OCI-LY3 (cell line): Measurements from ENCODE around the gene PRR9.

ENCODE experiments used
- H2AFZ ChIP-seq: fragments of 200-600, 300-600 bp; shearing (Covaris generic); 2 replicates; pipeline ENCODE4 v1.6.0; 2014; ENCODE audit warnings: antibody characterized with exemption, low read depth, low read length
- H3K27ac ChIP-seq: fragments of 200-600, 300-600 bp; sonication (generic); 2 replicates; pipeline ENCODE4 v1.5.1; 2014; ENCODE audit warnings: mild to moderate bottlenecking, low read length, moderate library complexity, mixed read lengths
- H3K27me3 ChIP-seq: fragments of 200-600, 300-600 bp; sonication (generic); 2 replicates; pipeline ENCODE4 v1.6.1; 2014; ENCODE audit warnings: low read depth, low read length, mixed read lengths
- H3K36me3 ChIP-seq: fragments of 200-600, 300-600 bp; sonication (generic); replicated peaks from 2 replicates; pipeline ENCODE3; 2014; ENCODE audit warnings: low read depth, low read length, mixed read lengths
- H3K4me1 ChIP-seq: fragments of 300-600, 200-600 bp; sonication (generic); 2 replicates; pipeline ENCODE4 v1.6.1; 2014; ENCODE audit warnings: low read length, mixed read lengths
- H3K4me2 ChIP-seq: fragments of 200-600, 300-600 bp; sonication (generic); 2 replicates; pipeline ENCODE4 v1.6.1; 2014; ENCODE audit warnings: low read length, mixed read lengths
- H3K4me3 ChIP-seq: fragments of 300-600, 200-600 bp; sonication (generic); 2 replicates; pipeline ENCODE4 v1.5.1; 2014; ENCODE audit warnings: antibody characterized with exemption, mild to moderate bottlenecking, low read length, moderate library complexity
- H3K79me2 ChIP-seq: fragments of 300-600, 200-600 bp; shearing (Covaris generic); 2 replicates; pipeline ENCODE4 v1.6.1; 2014; ENCODE audit warnings: mild to moderate bottlenecking, low read length, mixed read lengths
- H3K9ac ChIP-seq: fragments of 300-600, 200-600 bp; shearing (Covaris generic); 2 replicates; pipeline ENCODE4 v1.6.0; 2014; ENCODE audit warnings: mild to moderate bottlenecking, low read length, moderate library complexity
- H3K9me3 ChIP-seq: fragments of 200-600, 300-600 bp; shearing (Covaris generic); 2 replicates; pipeline ENCODE4 v1.6.1; 2014; ENCODE audit warnings: low read length, mixed read lengths; ENCODE audit not compliant: insufficient read depth
- H4K20me1 ChIP-seq: fragments of 200-600, 300-600 bp; sonication (generic); 2 replicates; pipeline ENCODE4 v1.6.1; 2016; ENCODE audit warnings: low read length, mixed read lengths; ENCODE audit not compliant: insufficient read depth
- CTCF ChIP-seq: fragments of 200-600, 300-600 bp; sonication (generic); IDR thresholded peaks from 2 replicates; pipeline ENCODE4 v1.5.1; 2014; ENCODE audit warnings: antibody characterized with exemption, low read length, low read depth
- EZH2phosphoT487 ChIP-seq: fragments of 200-600 bp; shearing (Covaris generic); IDR thresholded peaks from 2 replicates; pipeline ENCODE4 v1.6.1; 2018; ENCODE audit warnings: antibody characterized with exemption, mixed run types, low read depth

PRR9 gene

GRCh38 chr1:153206631-153207030 is 10.8 kb upstream of the PRR9 start:
- Histone ChIP-seq H4K20me1 (no peaks in the 10 kb centered on the region), H3K9me3 (no peaks in the 10 kb centered on the region), H3K4me1 (no peaks in the 10 kb centered on the region), H3K36me3 (no peaks in the 10 kb centered on the region), H3K4me3 (no peak overlapping the region), H3K9ac (no peak overlapping the region), H3K27me3 (peaks cover 63% of the 10 kb centered on the region), H3K4me2 (no peak overlapping the region), H3K79me2 (no peaks in the 10 kb centered on the region), H3K27ac (no peak overlapping the region), H2AFZ (no peak overlapping the region)
- no peak for TF ChIP-seq CTCF
- TF ChIP-seq EZH2phosphoT487, result no peak

GRCh38 chr1:153210206-153210605 is 7.2 kb upstream of the PRR9 start:
- Histone ChIP-seq H3K36me3 (no peaks in the 10 kb centered on the region), H3K4me3 (no peak overlapping the region), H3K4me2 (no peak overlapping the region), H3K27me3 (peaks cover 47% of the 10 kb centered on the region), H3K27ac (no peak overlapping the region), H3K9me3 (no peaks in the 10 kb centered on the region), H4K20me1 (no peaks in the 10 kb centered on the region), H3K79me2 (no peaks in the 10 kb centered on the region), H3K4me1 (no peaks in the 10 kb centered on the region), H3K9ac (no peak overlapping the region), H2AFZ (no peak overlapping the region)
- TF ChIP-seq CTCF (no peak), EZH2phosphoT487 (no peak)

- H3K4me2 ChIP-seq, result no peak overlapping the region
- TF ChIP-seq CTCF (no peak), EZH2phosphoT487 (no peak)
- no peak overlapping the region for H2AFZ ChIP-seq
- H3K27me3 ChIP-seq, result peaks cover 44% of the 10 kb centered on the region
- no peak overlapping the region for H3K27ac ChIP-seq
- H3K79me2 ChIP-seq, result no peaks in the 10 kb centered on the region
- no peak overlapping the region for H3K4me3 ChIP-seq
- no peaks in the 10 kb centered on the region for H4K20me1 ChIP-seq
- H3K9me3 ChIP-seq, result no peaks in the 10 kb centered on the region
- no peak overlapping the region for H3K9ac ChIP-seq
- no peaks in the 10 kb centered on the region for H3K36me3 ChIP-seq
- H3K4me1 ChIP-seq, result no peaks in the 10 kb centered on the region
These were observed 5.2 kb upstream of the PRR9 start for GRCh38 chr1:153212201-153212600.

GRCh38 chr1:153213519-153213918 is 3.9 kb upstream of the PRR9 start:
- TF ChIP-seq CTCF (no peak), EZH2phosphoT487 (no peak)
- H3K9me3 ChIP-seq, result no peaks in the 10 kb centered on the region
- no peak overlapping the region for H3K4me2 ChIP-seq
- no peaks in the 10 kb centered on the region for H4K20me1 ChIP-seq
- no peaks in the 10 kb centered on the region for H3K79me2 ChIP-seq
- no peak overlapping the region for H3K9ac ChIP-seq
- H3K4me3 ChIP-seq, result no peak overlapping the region
- H3K27me3 ChIP-seq, result peaks cover 57% of the 10 kb centered on the region
- no peak overlapping the region for H3K27ac ChIP-seq
- H2AFZ ChIP-seq, result no peak overlapping the region
- H3K36me3 ChIP-seq, result no peaks in the 10 kb centered on the region
- H3K4me1 ChIP-seq, result no peaks in the 10 kb centered on the region
